ENCODE results near the gene NCAM1.

DNA sequence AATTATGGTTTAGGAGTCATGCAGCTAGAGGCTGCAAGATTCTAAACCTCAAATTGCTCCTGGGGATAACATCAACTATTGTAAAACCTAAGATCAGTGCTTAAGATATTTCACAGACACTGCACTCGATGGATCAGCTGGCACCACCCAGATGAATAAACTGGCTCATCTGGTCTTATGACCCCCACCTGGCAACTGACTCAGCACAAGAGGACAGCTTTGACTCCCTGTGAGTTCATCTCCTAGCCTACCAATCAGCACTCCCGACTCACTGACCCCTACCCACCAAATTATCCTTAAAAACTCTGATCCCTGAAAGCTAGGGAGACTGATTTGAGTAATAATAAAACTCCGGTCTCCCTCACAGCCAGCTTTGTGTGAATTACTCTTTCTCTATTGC lies 352.4 kb downstream of the NCAM1 start:
- TF ChIP-seq, protein P1, sequence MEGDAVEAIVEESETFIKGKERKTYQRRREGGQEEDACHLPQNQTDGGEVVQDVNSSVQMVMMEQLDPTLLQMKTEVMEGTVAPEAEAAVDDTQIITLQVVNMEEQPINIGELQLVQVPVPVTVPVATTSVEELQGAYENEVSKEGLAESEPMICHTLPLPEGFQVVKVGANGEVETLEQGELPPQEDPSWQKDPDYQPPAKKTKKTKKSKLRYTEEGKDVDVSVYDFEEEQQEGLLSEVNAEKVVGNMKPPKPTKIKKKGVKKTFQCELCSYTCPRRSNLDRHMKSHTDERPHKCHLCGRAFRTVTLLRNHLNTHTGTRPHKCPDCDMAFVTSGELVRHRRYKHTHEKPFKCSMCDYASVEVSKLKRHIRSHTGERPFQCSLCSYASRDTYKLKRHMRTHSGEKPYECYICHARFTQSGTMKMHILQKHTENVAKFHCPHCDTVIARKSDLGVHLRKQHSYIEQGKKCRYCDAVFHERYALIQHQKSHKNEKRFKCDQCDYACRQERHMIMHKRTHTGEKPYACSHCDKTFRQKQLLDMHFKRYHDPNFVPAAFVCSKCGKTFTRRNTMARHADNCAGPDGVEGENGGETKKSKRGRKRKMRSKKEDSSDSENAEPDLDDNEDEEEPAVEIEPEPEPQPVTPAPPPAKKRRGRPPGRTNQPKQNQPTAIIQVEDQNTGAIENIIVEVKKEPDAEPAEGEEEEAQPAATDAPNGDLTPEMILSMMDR (IDR thresholded peaks at IDR 0.05): no peak
- TF ChIP-seq POLR2AphosphoS5 (IDR thresholded peaks at IDR 0.05): no peak
